Measurements from ENCODE around the gene NR2F1-AS1. TPM values are rescaled to one million over a fixed set of nuclear protein-coding genes. Genes with fewer than 3 reads are reported as not detected.

The NR2F1-AS1 gene
- total RNA-seq, 2 experiments from 2014 or later: not detected

DNA sequence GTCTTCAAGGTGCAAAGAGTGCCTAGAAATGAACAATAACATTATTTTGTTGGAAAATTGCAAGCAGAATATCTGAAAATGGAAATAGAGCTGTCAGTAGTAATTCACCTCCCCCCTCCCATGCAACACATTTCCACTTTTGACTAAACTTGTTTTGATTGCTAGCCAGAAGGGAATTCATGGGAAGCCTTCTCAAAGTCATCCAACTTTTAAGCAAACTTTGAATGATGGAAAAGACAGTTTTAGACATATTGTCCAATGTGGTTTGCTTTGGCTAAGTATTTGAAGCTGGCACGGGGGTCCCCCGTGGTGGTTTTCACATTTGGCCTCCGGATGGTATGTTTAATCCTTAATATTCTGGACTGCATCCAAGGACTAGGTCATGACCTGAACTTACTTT is 9.5 kb upstream of the NR2F1-AS1 start:
- peaks cover 96% of the 10 kb centered on the region for H3K27me3 Mint-ChIP-seq
- H3K27ac Mint-ChIP-seq: no peak overlapping the region
- peaks cover 15% of the 10 kb centered on the region for H3K36me3 Mint-ChIP-seq
- peaks cover 19% of the 10 kb centered on the region for H3K4me1 Mint-ChIP-seq
- no peak overlapping the region for H3K4me3 Mint-ChIP-seq
- no peak for DNase-seq
- no peaks in the 10 kb centered on the region for H3K9me3 Mint-ChIP-seq (ENCODE audit: low read depth)
- no peak for ATAC-seq
- CTCF ChIA-PET: no interaction called here

GRCh38 chr5:93589829-93590215 is 8.8 kb upstream of the NR2F1-AS1 start:
- Mint-ChIP-seq H3K27ac (no peak overlapping the region), H3K4me1 (peaks cover 22% of the 10 kb centered on the region), H3K9me3 (ENCODE audit: low read depth) (no peaks in the 10 kb centered on the region), H3K4me3 (no peak overlapping the region), H3K27me3 (peaks cover 93% of the 10 kb centered on the region), H3K36me3 (peaks cover 14% of the 10 kb centered on the region)
- DNase-seq (no peak), ATAC-seq (no peak)
- CTCF ChIA-PET: no interaction called here

GRCh38 chr5:93589152-93589828 is 8.3 kb upstream of the NR2F1-AS1 start:
- no peak for ATAC-seq
- CTCF ChIA-PET: interaction anchor here (1.3 kb wide), 1 partner anchor 12 kb away, joined by 3 read pairs; no protein-coding TSS in a partner anchor

DNA sequence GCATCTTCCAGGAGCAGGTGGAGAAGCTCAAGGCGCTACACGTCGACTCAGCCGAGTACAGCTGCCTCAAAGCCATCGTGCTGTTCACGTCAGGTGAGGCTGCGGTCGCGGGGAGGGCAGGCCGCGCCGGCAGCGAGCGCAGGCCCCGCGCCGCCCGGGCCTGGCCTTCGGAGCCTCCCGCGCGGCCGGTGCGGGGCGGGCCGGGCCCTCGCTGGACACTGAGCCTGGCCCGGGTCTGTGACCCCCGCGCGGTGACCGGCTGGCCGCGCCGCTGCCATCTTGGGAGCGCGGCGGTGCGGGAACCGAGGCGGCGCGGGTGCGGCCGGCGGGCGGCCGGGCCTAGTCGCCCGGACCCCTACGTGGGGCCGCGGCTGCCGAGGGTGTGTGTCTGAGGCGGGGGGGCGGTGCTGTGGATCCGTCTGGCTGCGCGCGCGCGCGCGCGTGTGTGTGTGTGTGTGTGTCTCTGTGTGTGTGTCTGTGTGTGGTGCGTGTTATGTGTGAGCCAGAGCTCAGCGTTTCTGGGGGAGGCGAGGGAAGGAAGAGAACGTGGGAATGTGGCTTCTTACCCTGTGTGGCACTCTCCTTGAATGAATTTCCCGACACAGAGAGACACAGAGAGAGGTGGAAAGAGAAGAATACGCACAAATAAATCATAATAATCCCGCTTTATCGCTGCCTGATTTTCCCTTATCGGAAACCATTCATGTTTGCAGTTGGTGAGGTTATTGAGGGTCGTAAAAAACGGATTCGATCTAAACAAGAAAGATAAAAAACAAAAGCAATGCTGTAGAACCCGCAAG is 7.5 kb upstream of the NR2F1-AS1 start:
- Mint-ChIP-seq H3K4me1 (peaks cover 24% of the 10 kb centered on the region), H3K9me3 (ENCODE audit: low read depth) (no peaks in the 10 kb centered on the region), H3K27ac (peak overlapping the region; percentile 61), H3K27me3 (peaks cover 81% of the 10 kb centered on the region), H3K36me3 (peaks cover 11% of the 10 kb centered on the region), H3K4me3 (peak overlapping the region; percentile 16)
- CTCF ChIA-PET: interaction anchor here (1.3 to 2.7 kb wide), 2 partner anchors 13 to 19 kb away, joined by 3 to 11 read pairs; no protein-coding TSS in a partner anchor
- DNase-seq: no peak
- ATAC-seq: no peak

More at GRCh38 chr5:93589152-93589828, 8.3 kb upstream of the NR2F1-AS1 start:
- peak overlapping the region; percentile 16 for H3K4me3 Mint-ChIP-seq
- H3K27me3 Mint-ChIP-seq: peaks cover 88% of the 10 kb centered on the region
- no peak for DNase-seq
- peaks cover 22% of the 10 kb centered on the region for H3K4me1 Mint-ChIP-seq
- peak overlapping the region; percentile 61 for H3K27ac Mint-ChIP-seq
- H3K36me3 Mint-ChIP-seq: peaks cover 14% of the 10 kb centered on the region
- H3K9me3 Mint-ChIP-seq (ENCODE audit: low read depth): no peaks in the 10 kb centered on the region

GRCh38 chr5:93587597-93588351 is 6.8 kb upstream of the NR2F1-AS1 start:
- no peaks in the 10 kb centered on the region for H3K9me3 Mint-ChIP-seq (ENCODE audit: low read depth)
- no peak overlapping the region for H3K4me3 Mint-ChIP-seq
- H3K27me3 Mint-ChIP-seq: peaks cover 73% of the 10 kb centered on the region
- H3K27ac Mint-ChIP-seq: peak overlapping the region; percentile 72
- CTCF ChIA-PET: interaction anchor here (1.3 to 2.7 kb wide), 2 partner anchors 14 to 20 kb away, joined by 3 to 11 read pairs; no protein-coding TSS in a partner anchor
- ATAC-seq: no peak
- H3K4me1 Mint-ChIP-seq: peaks cover 26% of the 10 kb centered on the region
- DNase-seq: no peak
- peaks cover 11% of the 10 kb centered on the region for H3K36me3 Mint-ChIP-seq

DNA sequence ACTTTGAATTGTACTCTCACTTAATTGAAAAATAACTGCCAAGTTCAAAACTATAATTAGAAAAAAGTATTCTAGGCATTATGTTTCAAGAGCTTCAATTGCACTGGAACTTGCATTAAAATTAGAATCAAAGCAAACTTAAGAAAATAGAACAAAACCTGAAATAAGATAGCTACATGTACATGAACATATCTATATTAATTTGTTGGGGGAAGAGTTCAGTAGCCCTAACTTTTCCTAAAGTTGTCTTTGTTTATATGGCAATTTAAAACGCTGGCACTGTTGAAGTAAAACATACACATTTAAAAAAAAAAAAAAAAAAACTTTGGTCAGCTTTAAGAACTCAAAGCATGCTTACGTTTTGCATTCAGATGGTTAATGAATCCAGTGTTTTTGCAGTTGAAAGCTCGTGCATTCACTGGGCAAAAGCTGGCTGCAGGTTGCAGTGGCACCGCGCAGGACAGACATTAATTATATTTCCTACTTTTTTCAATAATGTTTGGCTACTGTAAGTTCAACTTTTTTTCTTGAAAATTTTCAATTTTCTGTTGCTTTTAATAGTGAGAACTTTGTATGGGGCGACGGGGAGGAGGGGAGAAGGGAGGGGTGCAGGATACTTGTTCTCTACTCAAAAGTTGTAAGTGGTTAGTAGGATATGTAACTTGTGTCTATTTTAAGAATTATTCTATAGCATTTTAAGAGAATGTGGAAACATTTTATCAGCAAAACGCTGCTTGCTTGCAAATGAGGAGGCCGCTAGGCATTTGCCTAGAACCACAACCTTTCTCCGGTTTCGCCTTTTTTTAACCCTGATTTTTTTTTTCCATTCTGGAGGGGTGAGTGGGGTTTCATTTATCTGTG is 5.9 kb upstream of the NR2F1-AS1 start:
- peak overlapping the region; percentile 72 for H3K27ac Mint-ChIP-seq
- no peak for ATAC-seq
- CTCF ChIA-PET: interaction anchor here (1.1 to 2.7 kb wide), 2 partner anchors 11 to 21 kb away, joined by 5 to 11 read pairs; no protein-coding TSS in a partner anchor
- peaks cover 11% of the 10 kb centered on the region for H3K36me3 Mint-ChIP-seq
- H3K4me1 Mint-ChIP-seq: peaks cover 26% of the 10 kb centered on the region
- peaks cover 66% of the 10 kb centered on the region for H3K27me3 Mint-ChIP-seq
- H3K4me3 Mint-ChIP-seq: no peak overlapping the region
- H3K9me3 Mint-ChIP-seq (ENCODE audit: low read depth): no peaks in the 10 kb centered on the region
- DNase-seq: no peak

DNA sequence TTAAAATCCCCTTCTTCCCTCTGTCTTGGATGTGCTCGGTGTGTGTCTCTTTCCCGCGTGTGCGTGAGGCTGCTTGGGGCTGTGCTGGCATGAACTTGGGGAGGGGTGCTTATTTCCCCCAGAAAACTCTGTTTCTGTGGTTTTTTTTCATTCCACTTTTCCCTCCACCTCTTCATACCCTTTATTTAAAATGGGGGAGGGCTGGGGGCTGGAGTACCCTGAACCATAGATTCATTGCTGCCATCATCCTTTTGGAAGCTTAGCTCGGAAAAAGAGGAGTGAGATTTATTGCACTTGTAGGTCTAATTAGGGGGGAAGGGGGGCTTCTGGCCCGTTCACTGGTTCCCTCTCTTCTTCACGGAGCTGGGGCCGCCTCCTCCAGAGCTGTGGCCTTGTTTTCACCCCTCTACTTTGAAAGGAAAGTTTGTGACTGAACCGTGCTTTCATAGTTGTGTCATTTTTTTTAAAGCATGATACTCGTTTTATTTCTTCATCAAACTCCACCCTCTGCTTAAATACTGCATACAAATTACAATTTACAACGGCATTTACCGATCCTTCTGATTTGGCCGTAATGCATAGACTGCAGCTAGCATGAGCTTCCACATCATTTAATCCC is 4.9 kb upstream of the NR2F1-AS1 start:
- ATAC-seq (no peak), DNase-seq (no peak)
- Mint-ChIP-seq H3K27me3 (peaks cover 57% of the 10 kb centered on the region), H3K9me3 (ENCODE audit: low read depth) (no peaks in the 10 kb centered on the region), H3K27ac (no peak overlapping the region), H3K36me3 (peaks cover 11% of the 10 kb centered on the region), H3K4me1 (peaks cover 27% of the 10 kb centered on the region), H3K4me3 (peak overlapping the region; percentile 26)
- CTCF ChIA-PET: interaction anchor here (1.1 to 2.7 kb wide), 3 partner anchors 9 to 22 kb away, joined by 5 to 11 read pairs (median 5); no protein-coding TSS in a partner anchor

DNA sequence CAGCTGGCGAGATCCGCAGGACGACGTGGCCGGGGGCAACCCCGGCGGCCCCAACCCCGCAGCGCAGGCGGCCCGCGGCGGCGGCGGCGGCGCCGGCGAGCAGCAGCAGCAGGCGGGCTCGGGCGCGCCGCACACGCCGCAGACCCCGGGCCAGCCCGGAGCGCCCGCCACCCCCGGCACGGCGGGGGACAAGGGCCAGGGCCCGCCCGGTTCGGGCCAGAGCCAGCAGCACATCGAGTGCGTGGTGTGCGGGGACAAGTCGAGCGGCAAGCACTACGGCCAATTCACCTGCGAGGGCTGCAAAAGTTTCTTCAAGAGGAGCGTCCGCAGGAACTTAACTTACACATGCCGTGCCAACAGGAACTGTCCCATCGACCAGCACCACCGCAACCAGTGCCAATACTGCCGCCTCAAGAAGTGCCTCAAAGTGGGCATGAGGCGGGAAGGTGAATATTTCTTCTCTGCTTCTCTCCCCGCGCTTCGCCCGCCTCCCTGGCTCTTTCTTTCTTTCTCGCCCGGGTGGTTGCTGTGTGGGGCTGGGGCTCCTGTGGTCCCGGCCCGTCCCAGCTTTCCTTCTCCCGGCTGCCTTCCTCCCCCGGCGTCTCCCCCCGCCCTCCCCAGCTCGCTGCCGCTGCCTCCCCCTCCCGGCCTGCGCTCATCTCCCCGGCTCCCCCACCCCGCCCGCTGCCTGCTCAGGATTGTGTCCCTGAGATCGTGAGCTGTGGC is 4.2 kb upstream of the NR2F1-AS1 start:
- CTCF ChIA-PET: interaction anchor here (1.4 kb wide), 1 partner anchor 9 kb away, joined by 5 read pairs; no protein-coding TSS in a partner anchor
- ATAC-seq (no peak), DNase-seq (no peak)
- peaks cover 13% of the 10 kb centered on the region for H3K36me3 Mint-ChIP-seq
- H3K27ac Mint-ChIP-seq: no peak overlapping the region
- H3K27me3 Mint-ChIP-seq: peaks cover 57% of the 10 kb centered on the region
- peaks cover 33% of the 10 kb centered on the region for H3K4me1 Mint-ChIP-seq
- H3K9me3 Mint-ChIP-seq (ENCODE audit: low read depth): no peaks in the 10 kb centered on the region
- peak overlapping the region; percentile 13 for H3K4me3 Mint-ChIP-seq

DNA sequence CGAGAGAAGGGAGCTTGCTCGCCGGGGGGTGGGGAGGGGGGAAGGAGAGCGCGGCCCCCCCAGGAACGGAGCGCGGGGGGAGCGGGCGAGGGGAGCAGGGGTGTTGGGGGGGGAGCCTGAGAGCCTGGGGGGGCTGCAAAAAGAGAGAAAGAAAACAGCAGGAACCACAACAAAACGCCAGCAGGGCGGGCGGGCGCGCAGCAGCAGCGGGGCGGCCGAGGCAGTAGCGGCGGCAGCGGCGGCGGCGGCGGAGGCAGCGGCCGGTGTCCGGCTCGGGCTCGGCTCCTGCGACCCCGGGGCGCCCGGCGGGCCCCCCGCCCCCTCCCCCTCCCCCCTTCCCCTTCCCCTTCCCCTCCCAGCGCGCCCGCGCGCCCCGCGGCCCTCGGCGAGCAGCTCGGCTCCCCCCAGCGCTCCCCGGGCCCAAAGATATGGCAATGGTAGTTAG is 3.6 kb upstream of the NR2F1-AS1 start:
- CTCF ChIA-PET: interaction anchor here (1.7 kb wide), 1 partner anchor 28 kb away, joined by 6 read pairs; no protein-coding TSS in a partner anchor

GRCh38 chr5:93583768-93584595 is 3.0 kb upstream of the NR2F1-AS1 start:
- Mint-ChIP-seq H3K36me3 (peaks cover 12% of the 10 kb centered on the region), H3K27me3 (peaks cover 48% of the 10 kb centered on the region), H3K27ac (peak overlapping the region; percentile 45), H3K9me3 (ENCODE audit: low read depth) (no peaks in the 10 kb centered on the region), H3K4me3 (peak overlapping the region; percentile 28), H3K4me1 (peaks cover 33% of the 10 kb centered on the region)
- no peak for DNase-seq
- ATAC-seq: peak; percentile 28
- CTCF ChIA-PET: interaction anchor here (1.3 to 1.7 kb wide), 2 partner anchors 12 to 28 kb away, joined by 3 to 6 read pairs; no protein-coding TSS in a partner anchor

More for the DNA sequence above, 3.6 kb upstream of the NR2F1-AS1 start:
- Mint-ChIP-seq H3K36me3 (peaks cover 13% of the 10 kb centered on the region), H3K27me3 (peaks cover 53% of the 10 kb centered on the region), H3K4me3 (peak overlapping the region; percentile 28), H3K9me3 (ENCODE audit: low read depth) (no peaks in the 10 kb centered on the region), H3K4me1 (peaks cover 34% of the 10 kb centered on the region), H3K27ac (no peak overlapping the region)
- ATAC-seq: no peak
- DNase-seq: no peak

DNA sequence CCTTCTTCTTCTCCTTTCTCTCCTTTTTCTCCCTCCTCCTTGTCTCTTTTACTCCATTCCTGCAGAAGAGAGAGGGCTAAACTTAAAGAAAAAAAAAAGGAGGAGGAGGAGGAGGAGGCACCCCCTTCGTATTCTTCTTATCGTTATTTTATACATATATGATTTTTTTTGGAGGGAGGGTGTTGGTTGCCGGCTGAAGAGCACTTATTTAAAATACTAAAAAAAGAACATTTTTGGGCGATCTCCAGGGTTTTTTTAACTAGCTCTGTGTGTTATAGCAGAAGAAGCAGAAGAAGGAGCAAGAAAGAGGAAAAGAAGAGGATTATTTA is 2.4 kb upstream of the NR2F1-AS1 start:
- H3K27me3 Mint-ChIP-seq: peaks cover 49% of the 10 kb centered on the region
- H3K4me3 Mint-ChIP-seq: no peak overlapping the region
- peaks cover 32% of the 10 kb centered on the region for H3K4me1 Mint-ChIP-seq
- H3K9me3 Mint-ChIP-seq (ENCODE audit: low read depth): no peaks in the 10 kb centered on the region
- CTCF ChIA-PET: interaction anchor here (1.3 to 1.7 kb wide), 3 partner anchors 12 to 218 kb away, joined by 3 to 7 read pairs (median 6); no protein-coding TSS in a partner anchor
- H3K27ac Mint-ChIP-seq: peak overlapping the region; percentile 45
- H3K36me3 Mint-ChIP-seq: peaks cover 8% of the 10 kb centered on the region
- DNase-seq: no peak
- no peak for ATAC-seq

All from activated CD8-positive, alpha-beta memory T cell treated with anti-CD3 and anti-CD28 coated beads, Interleukin-2, amount 10 ng/mL, durations not matched to agents 7 days and 5 days (primary cell).